Measurements from ENCODE around the gene NUDCD3.

The NUDCD3 gene

GRCh38 chr7:44489955-44490350, 505 bp downstream of the NUDCD3 start:
- H3K27ac ChIP-seq, result no peak overlapping the region

GRCh38 chr7:44488955-44489354, 1.5 kb downstream of the NUDCD3 start:
- H3K9ac ChIP-seq (ENCODE audit: insufficient read length), result peak overlapping the region; percentile 96
- H3K4me3 ChIP-seq, result peak overlapping the region; percentile 89
- TF ChIP-seq POLR2AphosphoS5 (IDR thresholded peaks at IDR 0.05; ENCODE audit: borderline replicate concordance, low read depth, low read length), result no peak
- no peak for TF ChIP-seq FOXP2 (optimal IDR thresholded peaks at IDR 0.05; ENCODE audit: control extremely low read depth, extremely low read length, insufficient read depth)
- no peak for TF ChIP-seq EZH2 (IDR thresholded peaks at IDR 0.05)
- peaks cover 24% of the 10 kb centered on the region for H3K36me3 ChIP-seq (ENCODE audit: insufficient read depth, low read length)
- DNase-seq (ENCODE audit: low read depth, low spot score), result no peak
- no peaks in the 10 kb centered on the region for H3K9me3 ChIP-seq (ENCODE audit: low read depth, low read length)
- H3K27ac ChIP-seq, result no peak overlapping the region

More at GRCh38 chr7:44489955-44490350, 505 bp downstream of the NUDCD3 start:
- Histone ChIP-seq H3K36me3 (ENCODE audit: insufficient read depth, low read length) (peaks cover 14% of the 10 kb centered on the region), H3K4me3 (peak overlapping the region; percentile 89), H3K9ac (ENCODE audit: insufficient read length) (peak overlapping the region; percentile 96), H3K9me3 (ENCODE audit: low read depth, low read length) (no peaks in the 10 kb centered on the region)
- no peak for DNase-seq (ENCODE audit: low read depth, low spot score)
- TF ChIP-seq FOXP2 (optimal IDR thresholded peaks at IDR 0.05; ENCODE audit: control extremely low read depth, extremely low read length, insufficient read depth) (no peak), EZH2 (IDR thresholded peaks at IDR 0.05) (no peak), POLR2AphosphoS5 (IDR thresholded peaks at IDR 0.05; ENCODE audit: borderline replicate concordance, low read depth, low read length) (no peak)

GRCh38 chr7:44486693-44487092, 3.8 kb downstream of the NUDCD3 start:
- Histone ChIP-seq H3K36me3 (ENCODE audit: insufficient read depth, low read length) (peaks cover 46% of the 10 kb centered on the region), H3K9ac (ENCODE audit: insufficient read length) (no peak overlapping the region), H3K9me3 (ENCODE audit: low read depth, low read length) (0 out of 2 replicates have a peak, but pooled peaks cover 4% of the 10 kb centered on the region), H3K4me3 (no peak overlapping the region), H3K27ac (no peak overlapping the region)
- TF ChIP-seq EZH2 (IDR thresholded peaks at IDR 0.05), result no peak
- no peak for TF ChIP-seq FOXP2 (optimal IDR thresholded peaks at IDR 0.05; ENCODE audit: control extremely low read depth, extremely low read length, insufficient read depth)
- no peak for TF ChIP-seq POLR2AphosphoS5 (IDR thresholded peaks at IDR 0.05; ENCODE audit: borderline replicate concordance, low read depth, low read length)
- DNase-seq (ENCODE audit: low read depth, low spot score), result no peak

GRCh38 chr7:44486001-44486400, 4.5 kb downstream of the NUDCD3 start:
- DNase-seq (ENCODE audit: low read depth, low spot score), result no peak
- H3K36me3 ChIP-seq (ENCODE audit: insufficient read depth, low read length), result peaks cover 53% of the 10 kb centered on the region
- TF ChIP-seq FOXP2 (optimal IDR thresholded peaks at IDR 0.05; ENCODE audit: control extremely low read depth, extremely low read length, insufficient read depth) (no peak), EZH2 (IDR thresholded peaks at IDR 0.05) (no peak), POLR2AphosphoS5 (IDR thresholded peaks at IDR 0.05; ENCODE audit: borderline replicate concordance, low read depth, low read length) (no peak)

GRCh38 chr7:44484482-44485313, 5.8 kb downstream of the NUDCD3 start:
- Histone ChIP-seq H3K4me3 (no peak overlapping the region), H3K36me3 (ENCODE audit: insufficient read depth, low read length) (peaks cover 65% of the 10 kb centered on the region), H3K27ac (no peak overlapping the region), H3K9ac (ENCODE audit: insufficient read length) (no peak overlapping the region), H3K9me3 (ENCODE audit: low read depth, low read length) (0 out of 2 replicates have a peak, but pooled peaks cover 4% of the 10 kb centered on the region)
- DNase-seq (ENCODE audit: low read depth, low spot score), result no peak
- TF ChIP-seq EZH2 (IDR thresholded peaks at IDR 0.05), result no peak
- TF ChIP-seq POLR2AphosphoS5 (IDR thresholded peaks at IDR 0.05; ENCODE audit: borderline replicate concordance, low read depth, low read length), result no peak
- TF ChIP-seq FOXP2 (optimal IDR thresholded peaks at IDR 0.05; ENCODE audit: control extremely low read depth, extremely low read length, insufficient read depth), result no peak

More at GRCh38 chr7:44486001-44486400, 4.5 kb downstream of the NUDCD3 start:
- Histone ChIP-seq H3K9me3 (ENCODE audit: low read depth, low read length) (0 out of 2 replicates have a peak, but pooled peaks cover 4% of the 10 kb centered on the region), H3K4me3 (no peak overlapping the region), H3K9ac (ENCODE audit: insufficient read length) (no peak overlapping the region), H3K27ac (no peak overlapping the region)

- H3K36me3 ChIP-seq (ENCODE audit: insufficient read depth, low read length), result peaks cover 77% of the 10 kb centered on the region
- no peak overlapping the region for H3K4me3 ChIP-seq
- DNase-seq (ENCODE audit: low read depth, low spot score), result no peak
- no peak for TF ChIP-seq EZH2 (IDR thresholded peaks at IDR 0.05)
- no peak for TF ChIP-seq FOXP2 (optimal IDR thresholded peaks at IDR 0.05; ENCODE audit: control extremely low read depth, extremely low read length, insufficient read depth)
- no peak for TF ChIP-seq POLR2AphosphoS5 (IDR thresholded peaks at IDR 0.05; ENCODE audit: borderline replicate concordance, low read depth, low read length)
- no peak overlapping the region for H3K9ac ChIP-seq (ENCODE audit: insufficient read length)
- 0 out of 2 replicates have a peak, but pooled peaks cover 4% of the 10 kb centered on the region for H3K9me3 ChIP-seq (ENCODE audit: low read depth, low read length)
- H3K27ac ChIP-seq, result no peak overlapping the region
Measured at GRCh38 chr7:44482502-44483485, 7.7 kb downstream of the NUDCD3 start.

GRCh38 chr7:44477938-44478337, 12.5 kb downstream of the NUDCD3 start:
- H3K36me3 ChIP-seq (ENCODE audit: insufficient read depth, low read length), result peaks cover 70% of the 10 kb centered on the region
- no peak overlapping the region for H3K9ac ChIP-seq (ENCODE audit: insufficient read length)
- TF ChIP-seq FOXP2 (optimal IDR thresholded peaks at IDR 0.05; ENCODE audit: control extremely low read depth, extremely low read length, insufficient read depth) (no peak), EZH2 (IDR thresholded peaks at IDR 0.05) (no peak)
- H3K9me3 ChIP-seq (ENCODE audit: low read depth, low read length), result no peaks in the 10 kb centered on the region
- H3K4me3 ChIP-seq, result no peak overlapping the region
- DNase-seq (ENCODE audit: low read depth, low spot score), result no peak
- H3K27ac ChIP-seq, result no peak overlapping the region
